HCT116 (cell line): ENCODE measurements around the gene NT5C2. TPM values are rescaled to one million over a fixed set of nuclear protein-coding genes. Genes with fewer than 3 reads are reported as not detected.

Experiments
- ATAC-seq: fragments of 200-7000 bp; cut with Tn5 transposase; 2 replicates; pipeline ENCODE4 v1.9.1; 2020; ENCODE audit warnings: mild to moderate bottlenecking, moderate library complexity
- BruUV-seq: library from RNA; stranded (reverse); fragments of 400-500 nt; replicated peaks from 2 replicates; lab custom pipeline; 2021; lab: Mats Ljungman, UMichigan
- CTCF ChIA-PET: fragments of 300-600 bp; sonication (Branson Sonifier 250); formaldehyde crosslinking; loops from one replicate; lab custom pipeline; 2021; ENCODE audit warnings: antibody characterized with exemption; lab: Charles Lee
- POLR2A ChIA-PET: fragments of 300-600, 350-600 bp; sonication (Branson Sonifier 250); formaldehyde crosslinking; loops from one replicate; lab custom pipeline; 2021; ENCODE audit warnings: antibody characterized with exemption; lab: Charles Lee
- RAD21 ChIA-PET, 2 experiments: fragments of 300-600 bp; sonication (Branson Sonifier 250); formaldehyde crosslinking; loops; one replicate each; lab custom pipeline; 2023; ENCODE audit warnings: low total read pairs in 2 of 2; ENCODE audit not compliant: uncharacterized antibody in 2 of 2, unreplicated experiment in 2 of 2, low non-redundant PET in 1 of 2; lab: Charles Lee
- DNase-seq: peaks from one replicate; pipeline ENCODE4 v3.0.0-alpha.2; 2010; ENCODE audit warnings: low read depth, low spot score
- H2AFZ ChIP-seq: fragments of 200-600 bp; shearing (Covaris generic), sonication (generic); 2 replicates; pipeline ENCODE4 v1.6.1; 2017; ENCODE audit warnings: low read depth, mixed run types, mixed read lengths, antibody characterized with exemption, low read length; ENCODE audit not compliant: poor library complexity, severe bottlenecking
- H3K27ac ChIP-seq: 2 replicates; pipeline ENCODE4 v1.5.1; 2012; ENCODE audit warnings: low read depth, low read length
- H3K27me3 ChIP-seq: fragments of 200-600 bp; sonication (generic); 2 replicates; pipeline ENCODE4 v1.6.1; 2016; ENCODE audit warnings: mixed run types, low read length, mixed read lengths; ENCODE audit not compliant: insufficient read depth
- H3K36me3 ChIP-seq, 2 experiments: fragments of 200-500 bp in 1 of 2; fragments of 200-600 bp in 1 of 2; sonication (Bioruptor generic) in 1 of 2; sonication (generic) in 1 of 2; 2 replicates each; pipeline versions ENCODE4 v1.5.1 to v1.6.1; 2014 to 2016; ENCODE audit warnings: low read length in 2 of 2, inconsistent platforms in 1 of 2, mixed read lengths in 1 of 2, mixed run types in 1 of 2; ENCODE audit not compliant: insufficient read depth in 2 of 2, control insufficient read depth in 1 of 2
- H3K4me1 ChIP-seq, 2 experiments: fragments of 200-600 bp in 1 of 2; sonication (generic) in 1 of 2; 2 replicates each; pipeline versions ENCODE4 v1.5.1 to v1.6.1; 2012 to 2017; ENCODE audit warnings: low read length in 2 of 2, inconsistent platforms in 1 of 2, mild to moderate bottlenecking in 1 of 2, mixed read lengths in 1 of 2, mixed run types in 1 of 2, moderate library complexity in 1 of 2; ENCODE audit not compliant: insufficient read depth in 2 of 2, control insufficient read depth in 1 of 2
- H3K4me2 ChIP-seq: fragments of 200-600 bp; sonication (generic); 2 replicates; pipeline ENCODE4 v1.6.1; 2017; ENCODE audit warnings: mixed run types, low read length, mixed read lengths
- H3K4me3 ChIP-seq, 2 experiments: fragments of 200-600 bp in 1 of 2; sonication (generic) in 1 of 2; replicated peaks in 1 of 2; 2 replicates each; pipeline ENCODE4 v1.5.1; 2011 to 2016; ENCODE audit warnings: low read length in 2 of 2, control low read depth in 1 of 2, low read depth in 1 of 2, mild to moderate bottlenecking in 1 of 2, mixed read lengths in 1 of 2, mixed run types in 1 of 2
- H3K79me2 ChIP-seq: fragments of 200-600 bp; sonication (generic); 2 replicates; pipeline ENCODE4 v1.6.1; 2017; ENCODE audit warnings: mild to moderate bottlenecking, mixed run types, low read length, moderate library complexity, mixed read lengths; ENCODE audit not compliant: insufficient read depth
- H3K9ac ChIP-seq: fragments of 200-600 bp; sonication (generic); 2 replicates; pipeline ENCODE4 v1.6.1; 2016; ENCODE audit warnings: low read length, mixed read lengths
- H3K9me2 ChIP-seq: fragments of 200-600 bp; sonication (generic), shearing (Covaris generic); 2 replicates; pipeline ENCODE4 v1.6.1; 2017; ENCODE audit warnings: mixed run types, mild to moderate bottlenecking, moderate library complexity; ENCODE audit not compliant: insufficient read depth
- H3K9me3 ChIP-seq, 2 experiments: fragments of 200-500 bp in 1 of 2; fragments of 200-600 bp in 1 of 2; sonication (Bioruptor generic) in 1 of 2; sonication (generic) in 1 of 2; 2 replicates each; pipeline ENCODE4 v1.6.1; 2014 to 2017; ENCODE audit warnings: low read length in 2 of 2, mixed read lengths in 2 of 2, inconsistent platforms in 1 of 2, low read depth in 1 of 2, mild to moderate bottlenecking in 1 of 2, mixed run types in 1 of 2, moderate library complexity in 1 of 2; ENCODE audit not compliant: control insufficient read depth in 1 of 2, insufficient read depth in 1 of 2
- H4K20me1 ChIP-seq: fragments of 200-600 bp; sonication (generic), shearing (Covaris generic); 2 replicates; pipeline ENCODE4 v1.6.1; 2017; ENCODE audit warnings: mixed run types, mild to moderate bottlenecking, moderate library complexity; ENCODE audit not compliant: insufficient read depth
- CEBPB ChIP-seq: IDR thresholded peaks from 2 replicates; pipeline ENCODE4 v1.6.1; 2012; ENCODE audit warnings: low read depth
- EZH2phosphoT487 ChIP-seq: fragments of 200-600 bp; IDR thresholded peaks from 2 replicates; pipeline ENCODE4 v1.6.1; 2018; ENCODE audit warnings: antibody characterized with exemption, borderline replicate concordance
- FOSL1 ChIP-seq: IDR thresholded peaks from 2 replicates; pipeline ENCODE4 v1.6.1; 2012; ENCODE audit warnings: low read depth
- MAX ChIP-seq: IDR thresholded peaks from 2 replicates; pipeline ENCODE4 v1.6.1; 2012
- POLR2AphosphoS5 ChIP-seq: IDR thresholded peaks from 2 replicates; pipeline ENCODE4 v1.6.1; 2011; ENCODE audit warnings: mild to moderate bottlenecking, low read depth, low read length, moderate library complexity
- RAD21 ChIP-seq: IDR thresholded peaks from 2 replicates; pipeline ENCODE4 v1.6.1; 2012; ENCODE audit warnings: low read depth, mild to moderate bottlenecking
- SIN3A ChIP-seq: IDR thresholded peaks from 2 replicates; pipeline ENCODE4 v1.6.1; 2012; ENCODE audit warnings: low read depth
- YY1 ChIP-seq: IDR thresholded peaks from 2 replicates; pipeline ENCODE4 v1.6.1; 2011; ENCODE audit warnings: low read length, low read depth, moderate library complexity, mild to moderate bottlenecking; ENCODE audit not compliant: insufficient replicate concordance; ENCODE audit errors: extremely low read depth
- ZBTB33 ChIP-seq: IDR thresholded peaks from 2 replicates; pipeline ENCODE4 v1.6.1; 2011; ENCODE audit warnings: mild to moderate bottlenecking, low read length, moderate library complexity; ENCODE audit not compliant: insufficient replicate concordance; ENCODE audit errors: extremely low read depth
- ZFX ChIP-seq: fragments of 450-650 bp; IDR thresholded peaks from 2 replicates; pipeline ENCODE4 v1.6.1; 2017
- ZNF274 ChIP-seq: fragments of 200-500 bp; sonication (Bioruptor generic); IDR thresholded peaks from 2 replicates; pipeline ENCODE4 v1.6.1; 2014; ENCODE audit warnings: mild to moderate bottlenecking, low read depth, low read length, inconsistent platforms
- intact Hi-C: fragments of 100-400 bp; cut with micrococcal nuclease; formaldehyde crosslinking; loops from 2 replicates; pipeline ENCODE4 v1.10.0; 2022
- total RNA-seq: library from RNA; stranded (reverse); gene quantifications from one replicate; pipeline ENCODE4 v1.2.1, GENCODE V29; 2021; ENCODE audit not compliant: unreplicated experiment
- TF ChIP-seq, protein P1 (sequence below): IDR thresholded peaks from 2 replicates; pipeline ENCODE4 v1.6.1; 2012

NT5C2 gene
- total RNA-seq, 1 experiment from 2014 or later = 63.0 TPM

DNA sequence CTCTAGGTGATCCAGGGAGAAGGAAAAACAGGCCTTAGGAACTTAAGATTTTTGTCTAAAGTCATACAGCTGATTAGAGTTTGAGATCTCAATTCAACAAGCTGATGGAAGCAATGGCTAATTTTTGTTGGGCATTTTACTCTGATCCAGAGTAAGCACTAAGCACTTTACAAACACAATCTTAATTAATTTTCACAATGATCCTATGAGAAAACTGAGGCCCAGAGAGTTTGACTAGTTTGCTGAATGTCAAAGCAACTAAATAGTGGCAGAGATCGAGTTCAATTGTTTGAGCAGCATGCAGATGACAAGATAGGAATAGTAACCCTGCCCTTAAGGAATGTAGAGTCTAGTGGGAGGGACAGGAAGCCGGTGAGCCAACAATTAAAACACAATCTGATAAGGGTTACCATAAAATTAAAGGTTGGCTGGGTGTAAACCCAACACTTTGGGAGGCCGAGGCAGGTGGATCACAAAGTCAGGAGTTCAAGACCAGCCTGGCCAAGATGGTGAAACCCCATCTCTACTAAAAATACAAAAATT is 39.1 kb upstream of the NT5C2 start:
- no peak for DNase-seq
- Histone ChIP-seq H3K27ac (peak overlapping the region; percentile 89), H3K4me1 (peaks cover 46 to 66% of the 10 kb centered on the region in 2 experiments), H2AFZ (peak overlapping the region; percentile 45), H3K36me3 (no peaks in the 10 kb centered on the region), H3K9me2 (no peaks in the 10 kb centered on the region), H3K4me3 (peak overlapping the region in 1 of 2 experiments; percentile 38; a peak in 1 of 4 replicates)
- intact Hi-C loops = no loop called here
- CTCF ChIA-PET = interaction anchor here (2.0 to 3.5 kb wide), 2 partner anchors 10 to 12 kb away, joined by 12 to 27 read pairs; no protein-coding TSS in a partner anchor
- no peak; the same call in 1 of the 2 replicates for ATAC-seq
- TF ChIP-seq ZNF274 (no peak), YY1 (no peak), ZBTB33 (no peak), RAD21 (no peak), SIN3A (no peak), MAX (no peak), POLR2AphosphoS5 (no peak), EZH2phosphoT487 (no peak), ZFX (no peak), FOSL1 (no peak), CEBPB (no peak)
- TF ChIP-seq, protein P1, sequence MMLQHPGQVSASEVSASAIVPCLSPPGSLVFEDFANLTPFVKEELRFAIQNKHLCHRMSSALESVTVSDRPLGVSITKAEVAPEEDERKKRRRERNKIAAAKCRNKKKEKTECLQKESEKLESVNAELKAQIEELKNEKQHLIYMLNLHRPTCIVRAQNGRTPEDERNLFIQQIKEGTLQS = no peak
- TF ChIP-seq, all 23 proteins: peak for 0
- no TSS peak for BruUV-seq
- Histone ChIP-seq H3K4me2 (peak overlapping the region; percentile 69), H3K9me3 (no peaks in the 10 kb centered on the region), H3K79me2 (no peaks in the 10 kb centered on the region), H4K20me1 (no peaks in the 10 kb centered on the region), H3K27me3 (no peaks in the 10 kb centered on the region), H3K9ac (peak overlapping the region; percentile 47; the same call in 1 of the 2 replicates)
- POLR2A ChIA-PET = interaction anchor here (1.1 to 3.9 kb wide), 6 partner anchors 9 to 47 kb away, joined by 3 to 34 read pairs (median 6); partner anchors contain the start of gene NT5C2
- RAD21 ChIA-PET = no interaction called here
